ENCODE results near the gene COPG2.

DNA sequence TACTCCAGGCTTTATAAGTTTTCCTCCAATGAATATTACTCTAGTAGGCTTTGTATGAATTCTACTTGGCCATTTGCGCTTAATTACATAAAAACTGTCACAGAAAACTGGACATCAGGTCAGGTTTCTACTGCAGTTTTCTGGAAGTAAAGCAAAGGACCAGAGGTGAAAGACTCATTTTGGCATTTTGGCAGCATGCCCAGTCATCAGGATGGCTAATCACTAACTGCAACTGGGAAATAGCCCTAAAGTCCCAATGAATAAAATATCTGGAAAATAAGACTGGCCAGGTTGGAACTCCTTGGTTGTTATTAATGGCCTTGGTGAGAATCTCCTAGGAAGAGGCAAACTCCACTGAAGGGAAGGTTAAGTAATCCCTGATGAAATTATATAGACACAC is 75.5 kb downstream of the COPG2 start:
- TF ChIP-seq ZNF274 (IDR thresholded peaks at IDR 0.05; ENCODE audit: low read depth, low read length) (no peak), SUZ12 (IDR thresholded peaks at IDR 0.05; ENCODE audit: extremely low read depth, insufficient read depth, insufficient read length) (no peak)
